ENCODE data around the gene SLC6A4. TPM values are rescaled to one million over a fixed set of nuclear protein-coding genes. Genes with fewer than 3 reads are reported as not detected.

The SLC6A4 gene
- total and polyA plus RNA-seq, 10 of the 15 experiments (the other 5 are each of a cell fraction or from before 2014, with no cell fraction given) = 5.3 to 20.6 (median 10.1) TPM

- H3K9me3 ChIP-seq (replicated peaks; ENCODE audit: control insufficient read depth, insufficient read depth, low read length) = no peaks in the 10 kb centered on the region
- no peaks in the 10 kb centered on the region for H3K4me1 ChIP-seq (ENCODE audit: control insufficient read depth, insufficient read depth, low read length)
- peaks cover 5 to 15% of the 10 kb centered on the region in 2 experiments for H3K36me3 ChIP-seq (ENCODE audit: control insufficient read depth in 2 of 2, insufficient read depth in 2 of 2, low read length in 1 of 2)
- ChIA-PET POLR2A (no interaction called here), CTCF (interaction anchor here (0.9 to 2.0 kb wide), 9 partner anchors 16 to 152 kb away, joined by 3 to 7 read pairs (median 4); no protein-coding TSS in a partner anchor), RAD21 (ENCODE audit: unreplicated experiment) (interaction anchor here (0.8 to 1.3 kb wide), 2 partner anchors 56 to 63 kb away, joined by 3 to 5 read pairs; no protein-coding TSS in a partner anchor), SMC1A (ENCODE audit: uncharacterized antibody, unreplicated experiment) (interaction anchor here (1.2 to 3.0 kb wide), 3 partner anchors 13 to 62 kb away, joined by 4 to 10 read pairs (median 10); no protein-coding TSS in a partner anchor)
- no peaks in the 10 kb centered on the region for H3K27me3 ChIP-seq (replicated peaks in 1 of 2; ENCODE audit: control insufficient read depth in 2 of 2, insufficient read depth in 2 of 2, low read length in 1 of 2)
- no TSS peak for BruUV-seq (replicated peaks)
- FAIRE-seq (no peak), ATAC-seq (no peak), DNase-seq (ENCODE audit: low read depth, low spot score) (no peak)
- H3K79me2 ChIP-seq (ENCODE audit: control insufficient read depth, insufficient read depth, low read length) = no peaks in the 10 kb centered on the region
- intact Hi-C loops (cut with micrococcal nuclease; ENCODE audit: unreplicated experiment) (no loop called here), in situ Hi-C loops (cut with MboI) (no loop called here)
- H2AFZ ChIP-seq (ENCODE audit: control insufficient read depth, low read depth, low read length) = no peak overlapping the region
- WGBS (ENCODE audit: insufficient coverage, insufficient replicate concordance, low lambda C conversion rate, missing lambda C conversion rate) = 92% methylated on average over 2 of the region's 2 CpGs
- no peak overlapping the region for H3K27ac ChIP-seq (ENCODE audit: control insufficient read depth, insufficient read depth)
- H4K20me1 ChIP-seq (ENCODE audit: control insufficient read depth, insufficient read depth) = no peaks in the 10 kb centered on the region
- H3K4me3 ChIP-seq = no peak overlapping the region
- no peak overlapping the region for H3K4me2 ChIP-seq (ENCODE audit: control insufficient read depth, insufficient read depth)
- H3K9ac ChIP-seq (ENCODE audit: control insufficient read depth, insufficient read depth, low read length) = no peak overlapping the region
- TF ChIP-seq SUZ12 (IDR thresholded peaks at IDR 0.05; ENCODE audit: unreplicated experiment) (no peak), STAT1 (conservative IDR thresholded peaks at IDR 0.05) (no peak), ELK1 (IDR thresholded peaks at IDR 0.05; ENCODE audit: low read depth, low read length) (no peak), CEBPB (IDR thresholded peaks at IDR 0.05; ENCODE audit: borderline replicate concordance in 1 of 2, low read depth in 2 of 2, low read length in 2 of 2) (no peak), EZH2 (IDR thresholded peaks at IDR 0.05; ENCODE audit: borderline replicate concordance, control insufficient read depth, low read depth, low read length) (no peak), PML (IDR thresholded peaks at IDR 0.05; ENCODE audit: low read length) (no peak), MEF2B (IDR thresholded peaks at IDR 0.05; ENCODE audit: partially characterized antibody, poor library complexity, severe bottlenecking) (no peak), REST (IDR thresholded peaks at IDR 0.05; ENCODE audit: low read depth, low read length) (no peak), ESRRA (IDR thresholded peaks at IDR 0.05; ENCODE audit: low read length) (no peak), CHD1 (IDR thresholded peaks at IDR 0.05; ENCODE audit: low read depth, low read length) (no peak), TCF3 (IDR thresholded peaks at IDR 0.05; ENCODE audit: borderline replicate concordance, insufficient read depth, low read depth, low read length) (no peak), BCL11A (IDR thresholded peaks at IDR 0.05; ENCODE audit: low read depth, low read length) (no peak), TARDBP (IDR thresholded peaks at IDR 0.05; ENCODE audit: borderline replicate concordance) (no peak), BMI1 (IDR thresholded peaks at IDR 0.05; ENCODE audit: borderline replicate concordance) (no peak), ZNF622 (IDR thresholded peaks at IDR 0.05) (no peak), RAD21 (IDR thresholded peaks at IDR 0.05; ENCODE audit: insufficient read depth, low read depth, low read length) (no peak), ZBTB40 (IDR thresholded peaks at IDR 0.05; ENCODE audit: borderline replicate concordance) (no peak)
Observed at GRCh38 chr17:30187573-30187972, 47.9 kb downstream of the SLC6A4 start.
